ENCODE data around the gene FBL.
"Not testable (repeated sequence)": the region's sequence is repeated elsewhere in the genome, so short reads cannot be mapped to it uniquely, and the experiment has no call there.

FBL gene

DNA sequence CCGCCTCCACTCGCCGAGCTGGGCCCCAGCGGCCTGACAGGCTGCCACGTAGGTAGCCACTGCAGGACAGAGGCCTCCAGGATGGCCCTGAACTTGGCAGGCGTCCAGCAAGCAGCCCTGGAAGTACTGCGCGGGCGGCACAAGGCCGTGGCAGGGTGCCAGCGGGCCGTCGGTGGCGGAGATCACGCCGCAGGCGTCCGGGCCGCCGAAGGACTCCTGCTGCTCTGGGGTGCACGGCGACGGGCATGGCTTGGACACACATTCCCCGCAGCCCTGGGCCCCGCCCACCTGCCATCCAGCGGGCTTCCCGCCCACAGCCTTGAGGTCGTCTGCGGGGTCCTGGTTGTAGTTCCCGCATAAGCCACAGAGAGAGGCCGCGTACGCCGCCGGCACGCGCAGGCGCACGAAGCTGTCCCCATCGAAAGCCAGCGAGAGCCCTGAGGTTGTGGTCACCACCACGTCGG is 29.3 kb upstream of the FBL start:
- not testable (repeated sequence) for DNase-seq

DNA sequence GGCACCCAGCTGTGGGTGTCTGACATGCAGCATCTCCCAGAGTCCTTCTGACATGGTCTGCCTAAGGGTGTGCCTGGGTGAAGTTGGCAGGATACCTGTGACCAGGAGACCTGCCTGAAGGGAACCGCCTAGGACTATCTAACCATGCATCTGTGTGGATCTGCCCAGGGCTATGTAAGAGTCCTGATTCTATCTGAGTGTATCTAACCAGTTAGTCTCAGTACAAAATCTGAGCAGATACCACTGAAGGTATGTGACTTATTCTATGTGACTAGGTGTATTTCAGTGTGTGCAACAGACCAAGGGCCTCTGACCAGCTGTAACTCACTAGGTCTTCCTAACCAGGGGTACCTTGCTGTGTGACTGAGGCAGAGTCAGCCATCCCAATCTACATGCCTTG is 28.2 kb upstream of the FBL start:
- no peak for DNase-seq

DNA sequence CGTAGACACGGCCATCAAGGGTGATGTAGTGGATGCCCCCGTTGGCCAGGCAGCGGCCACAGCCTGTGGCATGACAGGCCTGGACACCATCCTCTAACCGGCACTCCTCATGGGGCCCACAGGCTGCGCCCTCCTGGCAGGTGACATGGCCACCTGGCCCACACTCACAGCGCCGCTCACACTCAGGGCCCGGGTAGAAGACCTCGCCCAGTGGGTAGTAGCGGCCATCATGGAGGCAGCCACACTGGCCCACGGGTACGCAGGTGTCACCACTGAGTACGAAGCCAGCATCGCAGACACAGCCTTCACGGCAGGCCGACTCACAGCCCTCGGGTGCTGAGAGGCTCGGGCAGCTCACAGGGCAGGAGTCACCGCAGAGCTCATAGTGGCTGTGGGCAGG is 27.2 kb upstream of the FBL start:
- no peak for DNase-seq

DNA sequence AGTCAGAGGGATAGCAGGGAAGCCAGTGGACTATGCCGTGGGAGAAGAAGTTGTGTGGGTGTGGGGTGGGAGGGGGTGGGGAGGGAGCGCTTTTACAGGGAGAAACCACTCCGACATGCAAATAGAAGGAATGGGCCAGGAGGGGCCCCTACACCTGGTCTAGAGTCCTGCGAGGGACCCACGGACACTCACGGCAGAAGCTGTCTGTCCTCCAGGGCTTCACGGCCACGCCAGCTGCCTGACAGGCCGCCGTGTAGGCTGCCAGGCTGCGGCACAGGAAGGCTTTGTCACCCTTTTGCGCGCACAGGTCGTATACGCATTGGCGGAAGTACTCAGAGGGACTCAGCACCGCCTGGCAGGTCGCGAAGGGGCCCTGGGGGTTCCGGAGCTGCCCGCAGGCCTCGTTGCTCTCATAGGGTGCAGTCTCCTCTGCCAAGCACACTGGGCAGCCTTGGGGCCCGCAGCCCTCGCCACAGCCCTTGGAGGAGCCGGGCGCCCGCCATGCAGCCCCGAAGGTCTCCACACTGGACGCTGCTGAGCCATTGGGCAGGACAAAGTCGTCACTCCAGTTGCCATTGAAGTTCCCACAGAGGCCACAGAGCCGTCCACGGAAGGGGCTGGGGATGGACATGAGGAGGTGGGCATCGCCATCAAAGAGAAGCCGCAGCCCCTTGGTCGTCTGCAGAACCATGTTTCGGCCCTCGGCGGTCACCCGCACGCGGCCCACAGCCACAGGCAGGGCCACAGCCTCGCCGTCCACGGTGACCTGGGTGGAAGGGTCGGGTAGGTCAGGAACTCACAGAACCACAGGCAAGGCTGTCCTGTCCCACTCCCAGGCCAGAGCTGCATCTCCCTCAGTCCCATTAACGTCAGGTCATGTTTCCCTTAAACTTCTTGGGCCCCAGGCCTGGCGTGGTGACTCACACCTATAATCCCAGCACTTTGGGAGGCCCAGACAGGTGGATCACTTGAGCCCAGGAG is 26.0 kb upstream of the FBL start:
- DNase-seq: no peak

DNA sequence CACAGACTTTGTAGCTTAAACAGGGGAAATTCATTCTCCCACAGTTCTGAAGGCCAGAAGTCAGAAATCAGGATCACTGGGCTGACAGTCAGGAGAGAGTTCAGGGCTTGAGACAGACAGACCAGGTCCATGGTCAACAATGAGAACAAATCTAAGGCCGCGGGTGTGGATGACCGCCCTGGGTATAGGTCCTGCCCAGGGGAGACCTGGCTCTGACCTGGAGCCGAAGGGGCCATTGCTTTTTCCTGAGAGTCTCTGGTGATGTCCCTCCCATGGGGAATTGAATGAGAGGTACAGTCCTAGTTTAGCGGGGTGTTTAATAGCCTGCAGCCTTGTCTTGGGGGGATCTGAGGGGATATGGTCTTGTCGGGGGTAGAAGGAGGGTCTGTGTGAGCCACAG is 25.2 kb upstream of the FBL start:
- DNase-seq: no peak

DNA sequence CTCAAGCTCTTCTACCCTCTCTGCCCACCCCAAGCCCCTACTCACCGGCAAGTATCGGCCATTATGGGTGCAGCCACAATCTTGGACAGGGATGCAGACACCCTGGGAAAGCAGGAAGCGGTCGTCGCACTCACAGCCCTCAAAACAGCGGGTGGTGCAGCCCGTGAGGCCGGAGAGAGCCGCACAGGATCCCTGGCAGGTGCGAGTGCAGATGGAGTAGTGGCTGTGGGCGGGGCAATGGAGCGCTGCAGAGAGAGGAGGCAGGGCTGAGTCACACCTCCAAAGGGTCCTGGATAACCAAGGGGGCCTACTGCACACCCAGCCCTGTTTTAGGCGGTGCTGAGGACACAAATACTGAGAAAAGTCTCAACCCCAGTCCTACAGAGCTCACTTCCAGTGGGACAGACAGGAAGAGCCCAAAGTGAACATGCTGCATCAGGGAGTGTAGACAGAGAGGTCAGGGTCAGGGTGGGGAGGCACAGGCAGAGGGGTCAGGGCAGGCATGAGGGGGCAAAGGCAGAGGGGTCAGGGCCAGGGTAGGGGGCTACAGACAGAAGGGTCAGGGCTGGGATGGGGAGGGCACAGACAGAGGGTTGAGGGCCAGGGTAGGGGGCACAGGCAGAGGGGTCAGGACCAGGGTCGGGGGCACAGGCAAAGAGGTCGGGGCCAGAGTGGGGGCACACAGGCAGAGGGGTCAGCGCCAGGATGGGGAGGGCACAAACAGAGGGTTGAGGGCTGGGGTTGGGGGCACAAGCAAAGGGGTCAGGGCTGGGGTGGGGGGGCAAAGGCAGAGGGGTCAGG is 24.2 kb upstream of the FBL start:
- DNase-seq: no peak

DNA sequence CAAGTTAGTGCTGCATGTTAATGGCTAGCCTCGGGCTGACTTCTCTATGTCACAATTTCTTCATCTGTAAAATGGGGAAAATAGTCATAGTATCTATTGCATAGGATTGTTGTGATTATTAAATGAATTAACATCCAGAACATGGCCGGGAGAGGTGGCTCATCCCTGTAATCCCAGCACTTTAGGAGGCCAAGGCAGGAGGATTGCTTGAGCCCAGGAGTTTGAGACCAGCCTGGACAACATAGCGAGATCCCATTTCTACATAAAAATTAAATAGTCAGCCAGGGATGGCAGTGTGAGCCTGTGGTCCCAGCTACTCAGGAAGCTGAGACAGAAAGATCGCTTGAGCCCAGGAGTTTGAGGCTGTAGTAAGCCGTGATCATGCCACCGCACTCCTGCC is 21.8 kb upstream of the FBL start:
- DNase-seq: no peak

DNA sequence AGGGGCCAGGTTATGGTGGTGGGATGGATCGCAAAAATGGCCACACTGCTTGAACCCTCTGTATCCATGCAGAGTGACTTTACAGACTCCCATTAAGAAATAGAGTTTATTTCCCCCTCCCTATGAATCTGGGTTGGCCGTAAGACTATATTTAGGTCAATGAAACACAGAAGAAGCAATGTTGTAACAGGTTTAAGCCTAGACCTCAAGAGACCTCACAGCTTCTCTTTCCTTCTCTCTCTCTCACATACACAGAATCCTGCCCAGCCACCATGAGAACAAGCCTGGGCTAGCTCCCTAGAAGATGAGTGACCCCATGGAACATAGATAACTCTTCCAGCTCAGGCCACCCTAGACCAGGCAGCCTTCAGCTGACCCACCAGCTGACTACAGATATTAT is 21.0 kb upstream of the FBL start:
- DNase-seq: no peak

DNA sequence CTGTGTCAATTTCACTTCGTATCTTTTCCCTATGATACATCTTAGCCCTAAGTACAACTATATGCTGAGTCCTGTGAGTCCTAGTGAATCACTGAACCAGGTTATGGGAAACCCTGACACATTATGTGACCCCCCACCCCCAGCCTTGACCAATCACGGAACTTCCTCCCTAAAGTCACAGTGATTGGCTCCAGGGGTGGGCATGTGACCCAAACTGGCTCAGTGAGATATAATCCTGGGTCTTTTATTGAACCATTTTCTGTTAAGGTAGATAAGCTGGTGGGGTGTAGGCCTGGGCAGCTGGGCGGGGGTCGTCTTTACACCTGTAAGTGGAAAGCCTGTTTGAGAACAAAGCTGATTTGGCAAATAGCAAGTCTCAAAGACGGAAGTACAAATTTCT is 19.8 kb upstream of the FBL start:
- no peak for DNase-seq

DNA sequence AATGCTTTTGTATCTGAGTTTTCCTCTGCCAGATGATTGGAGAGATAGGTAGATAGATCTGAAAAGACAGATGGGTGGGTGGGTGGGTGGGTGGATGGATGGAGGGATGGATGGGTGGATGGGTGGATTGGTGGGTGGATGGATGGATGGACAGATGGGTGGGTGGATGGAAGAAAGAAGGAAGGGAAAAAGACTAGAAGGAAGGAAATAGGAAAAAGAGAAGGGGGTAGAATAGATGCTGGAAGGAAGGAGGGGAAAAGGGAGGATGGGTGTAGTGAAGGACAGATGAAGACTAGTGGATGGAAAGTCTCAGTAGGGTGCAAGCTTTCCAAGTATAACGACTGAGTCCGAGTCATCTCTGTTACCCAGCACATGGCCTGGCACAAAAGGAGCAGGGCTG is 19.0 kb upstream of the FBL start:
- no peak for DNase-seq

DNA sequence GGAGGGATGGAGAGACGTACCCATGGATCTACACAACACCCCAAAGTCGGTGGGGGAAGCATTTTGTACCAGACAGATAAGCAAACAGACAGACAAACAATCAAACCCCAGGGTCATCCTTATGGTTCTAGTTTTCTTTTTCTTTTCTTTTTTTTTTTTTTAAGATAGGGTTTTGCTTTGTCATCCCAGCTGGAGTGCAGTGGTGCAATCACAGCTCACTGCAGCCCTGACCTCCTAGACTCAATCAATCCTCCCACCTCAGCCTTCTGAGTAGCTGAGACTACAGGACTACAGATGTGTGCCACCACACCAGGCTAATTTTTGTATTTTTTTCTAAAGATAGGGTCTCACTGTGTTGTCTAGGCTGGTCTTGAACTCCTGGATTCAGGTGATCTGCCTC is 17.9 kb upstream of the FBL start:
- no peak for DNase-seq

DNA sequence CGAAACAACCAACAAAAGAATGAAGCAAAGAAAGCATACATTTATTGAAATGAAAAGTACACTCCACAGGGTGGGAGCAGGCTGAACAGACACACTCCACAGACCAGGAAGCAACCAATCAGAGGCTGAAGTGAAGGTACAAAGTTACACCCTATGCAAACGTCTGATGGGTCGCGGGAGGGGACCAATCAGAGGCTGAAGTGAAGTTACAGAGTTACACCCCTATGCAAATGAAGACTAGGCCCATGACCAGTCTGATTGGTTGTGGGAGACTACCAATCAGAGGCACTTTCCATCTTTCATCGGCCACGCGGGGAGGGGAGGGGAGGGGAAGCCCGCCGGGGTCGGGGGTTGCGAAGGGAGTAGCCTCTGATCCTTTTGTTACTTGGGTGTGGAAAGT is 12.4 kb upstream of the FBL start:
- peak; percentile 85 for DNase-seq

DNA sequence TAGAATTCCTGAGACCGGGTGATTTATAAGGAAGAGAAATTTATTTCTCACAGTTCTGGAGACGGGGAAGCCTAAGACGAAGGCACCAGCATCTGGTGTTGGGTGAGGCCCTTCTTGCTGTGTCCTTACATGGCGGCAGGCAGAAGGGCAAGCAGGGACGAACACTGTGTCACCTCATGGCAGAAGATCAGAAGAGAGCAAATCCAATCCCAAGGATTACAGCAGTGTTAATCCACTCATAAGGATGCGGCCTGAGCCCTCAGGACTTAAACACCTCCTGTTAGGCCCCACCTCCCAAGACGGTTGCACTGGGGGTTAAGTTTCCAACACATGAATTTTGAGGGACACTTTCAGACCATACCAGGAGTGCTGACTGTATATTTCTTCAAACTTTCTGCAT is 6.7 kb upstream of the FBL start:
- no peak for DNase-seq

DNA sequence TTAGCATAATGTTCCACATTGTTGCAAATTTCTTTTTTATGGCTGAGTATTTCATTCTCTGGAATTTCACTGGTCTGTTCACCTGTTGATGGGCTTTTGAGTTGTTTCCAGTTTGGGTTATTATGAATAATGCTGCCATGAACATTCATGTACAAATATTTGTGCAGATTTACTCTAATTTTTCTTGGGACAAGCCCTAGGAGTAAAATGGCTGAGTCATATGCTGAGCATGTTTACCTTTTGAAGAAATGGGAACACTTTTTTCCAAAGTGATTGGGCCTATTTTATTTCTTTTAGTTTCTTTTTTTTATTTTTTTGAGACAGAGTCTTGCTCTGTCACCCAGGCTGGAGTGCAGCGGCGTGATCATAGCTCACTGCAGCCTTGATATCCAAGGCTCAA is 4.7 kb upstream of the FBL start:
- DNase-seq: no peak

DNA sequence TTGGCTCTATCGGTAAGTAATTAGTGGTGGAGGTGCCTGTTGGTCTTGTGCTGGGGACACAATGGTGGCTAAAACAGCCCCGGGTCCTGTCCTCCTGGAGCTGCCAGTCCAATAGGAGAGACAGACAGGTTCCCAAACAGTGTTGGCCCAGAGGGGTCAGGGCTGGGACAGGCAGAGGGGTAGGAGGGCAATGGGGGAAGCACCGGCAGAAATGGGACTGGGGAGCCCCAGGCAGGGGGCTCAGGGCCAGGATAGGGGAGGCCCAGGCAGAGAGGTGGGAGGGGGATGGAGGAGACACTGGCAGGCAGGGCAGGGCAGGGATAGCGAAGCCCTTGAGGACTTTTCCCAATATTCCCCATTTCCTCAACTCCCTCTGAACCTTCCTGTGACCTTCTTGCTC is 2.2 kb upstream of the FBL start:
- no peak for DNase-seq

DNA sequence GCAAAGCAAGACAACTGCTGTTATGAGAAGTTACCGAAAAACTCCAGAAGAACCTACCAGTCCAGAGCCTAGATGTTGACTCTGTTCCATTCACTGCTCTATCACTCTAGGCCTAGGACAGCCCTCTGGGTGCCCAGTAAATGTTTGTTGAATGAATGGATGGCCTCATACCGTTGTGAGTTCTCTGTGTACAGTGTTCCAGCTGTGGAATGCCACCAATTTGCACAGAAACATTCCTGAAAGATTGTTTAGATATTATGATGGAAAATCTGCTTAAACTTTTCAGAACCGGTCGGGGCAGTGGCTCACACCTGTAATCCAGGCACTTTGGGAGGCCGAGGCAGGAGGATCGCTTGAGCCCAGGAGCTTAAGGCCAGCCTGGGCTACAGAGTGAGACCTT is 1.3 kb upstream of the FBL start:
- no peak for DNase-seq

DNA sequence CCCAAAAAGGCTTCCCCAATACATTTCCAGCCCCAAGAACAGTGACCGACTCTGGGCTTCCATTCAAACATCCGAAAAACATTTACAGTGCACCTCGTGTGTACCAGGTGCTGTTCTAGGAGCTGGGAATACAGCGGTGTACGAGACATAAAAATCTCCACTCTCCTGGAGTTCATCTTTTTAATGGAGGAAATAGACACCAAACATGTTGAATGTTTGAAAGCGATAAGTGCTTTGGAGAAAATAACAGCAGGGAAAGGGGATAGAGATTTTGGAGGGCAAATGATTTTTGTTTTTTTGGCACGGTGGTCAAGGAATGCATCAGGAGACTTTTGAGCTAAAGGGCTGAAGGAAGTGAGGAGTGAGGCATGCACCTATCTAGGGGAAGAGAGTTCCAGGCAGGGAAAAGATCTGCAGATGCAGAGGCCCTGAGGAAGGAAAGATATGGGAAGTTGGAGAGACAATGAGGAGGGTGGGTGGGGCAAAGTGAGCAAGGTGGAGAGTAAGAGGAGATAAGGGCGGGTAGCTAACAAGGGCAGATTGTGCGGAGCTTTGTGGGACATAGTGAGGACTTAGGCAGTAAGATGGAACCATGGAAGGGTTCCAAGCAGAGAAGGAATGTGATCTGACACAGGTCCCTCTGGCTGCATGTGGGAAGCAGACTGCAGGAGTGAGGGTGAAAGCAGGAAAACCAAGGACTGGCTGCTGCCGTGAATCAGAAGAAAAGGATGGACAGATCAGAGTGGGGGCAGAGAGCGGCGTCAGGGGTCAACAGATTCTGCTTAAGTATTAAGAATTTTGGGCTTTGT is 703 bp upstream of the FBL start:
- DNase-seq: no peak

DNA sequence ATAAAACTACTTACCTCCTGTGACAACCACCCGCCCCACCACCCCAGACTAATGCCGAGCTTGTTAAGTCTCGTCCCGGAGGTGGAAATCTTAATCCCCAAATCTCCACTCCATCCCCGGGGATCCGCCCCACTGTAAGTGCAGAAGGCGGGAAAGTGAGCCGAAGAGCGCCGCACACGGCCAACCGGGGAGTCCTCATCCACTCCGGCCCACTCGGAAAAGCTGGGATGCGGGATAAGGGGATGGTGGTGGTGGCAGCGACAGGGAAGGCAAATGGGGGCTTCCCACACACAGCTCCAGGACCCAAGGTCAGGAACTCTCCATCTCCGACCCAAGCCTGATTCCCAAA is 621 bp downstream of the FBL start:
- no peak for DNase-seq

DNA sequence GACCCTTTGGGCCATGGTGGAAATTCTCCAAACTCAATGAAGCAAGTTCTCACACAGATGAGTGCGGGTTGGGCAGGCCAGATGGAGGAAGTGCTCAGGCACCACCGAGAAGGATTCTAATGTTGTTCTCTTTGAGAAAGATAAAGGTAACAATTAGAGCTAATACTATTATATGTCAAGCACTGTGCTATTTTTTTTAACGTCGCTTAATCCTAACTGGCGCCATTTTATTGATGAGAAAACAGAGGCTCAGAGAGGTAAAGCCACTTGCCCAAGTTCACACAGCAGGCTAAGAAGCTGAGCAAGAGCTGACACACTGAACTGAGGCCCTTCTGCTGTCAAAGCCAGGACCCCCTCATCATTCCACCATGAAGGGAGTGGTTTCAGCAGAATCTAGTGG is 1.0 kb downstream of the FBL start:
- DNase-seq: no peak

DNA sequence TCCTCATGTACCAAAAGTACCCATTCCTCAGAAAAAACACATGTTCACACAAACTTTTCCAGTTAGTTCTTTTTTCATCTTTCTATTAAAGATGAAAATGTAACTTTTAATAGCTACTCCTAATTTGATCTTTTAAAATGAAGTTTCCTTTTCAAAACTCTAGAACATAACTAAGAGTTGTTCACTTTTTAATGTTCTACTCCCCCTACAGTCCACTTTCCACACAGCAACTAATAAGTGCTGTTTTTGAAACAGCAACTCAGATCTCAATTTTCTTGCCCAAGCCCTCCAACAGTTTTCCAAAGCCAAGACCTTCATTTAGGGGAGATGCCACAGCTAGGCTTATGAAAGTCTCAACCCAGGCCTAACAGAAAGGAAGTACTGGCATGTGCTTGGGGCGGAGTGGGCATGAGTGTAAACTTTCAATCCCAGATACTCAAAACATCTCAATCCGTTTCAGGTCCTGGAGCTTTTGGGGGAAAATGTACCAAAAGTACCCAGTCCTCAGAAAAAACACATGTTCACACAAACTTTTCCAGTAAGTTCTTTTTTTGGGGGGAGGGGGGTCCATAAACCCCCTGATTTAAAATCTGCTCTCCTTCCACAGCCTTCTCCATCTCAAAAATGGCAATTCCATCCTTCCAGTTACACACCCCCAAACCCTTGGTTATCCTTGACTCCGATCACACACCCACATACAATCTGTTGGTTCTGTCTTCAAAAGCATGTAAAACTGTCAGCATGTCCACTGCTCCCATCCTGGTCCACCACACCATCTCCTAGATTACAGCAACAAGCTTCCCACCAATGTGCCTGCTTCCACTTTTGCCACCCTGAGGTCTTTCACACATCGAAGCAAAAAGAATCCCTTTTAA is 2.0 kb downstream of the FBL start:
- DNase-seq: peak; percentile 76

DNA sequence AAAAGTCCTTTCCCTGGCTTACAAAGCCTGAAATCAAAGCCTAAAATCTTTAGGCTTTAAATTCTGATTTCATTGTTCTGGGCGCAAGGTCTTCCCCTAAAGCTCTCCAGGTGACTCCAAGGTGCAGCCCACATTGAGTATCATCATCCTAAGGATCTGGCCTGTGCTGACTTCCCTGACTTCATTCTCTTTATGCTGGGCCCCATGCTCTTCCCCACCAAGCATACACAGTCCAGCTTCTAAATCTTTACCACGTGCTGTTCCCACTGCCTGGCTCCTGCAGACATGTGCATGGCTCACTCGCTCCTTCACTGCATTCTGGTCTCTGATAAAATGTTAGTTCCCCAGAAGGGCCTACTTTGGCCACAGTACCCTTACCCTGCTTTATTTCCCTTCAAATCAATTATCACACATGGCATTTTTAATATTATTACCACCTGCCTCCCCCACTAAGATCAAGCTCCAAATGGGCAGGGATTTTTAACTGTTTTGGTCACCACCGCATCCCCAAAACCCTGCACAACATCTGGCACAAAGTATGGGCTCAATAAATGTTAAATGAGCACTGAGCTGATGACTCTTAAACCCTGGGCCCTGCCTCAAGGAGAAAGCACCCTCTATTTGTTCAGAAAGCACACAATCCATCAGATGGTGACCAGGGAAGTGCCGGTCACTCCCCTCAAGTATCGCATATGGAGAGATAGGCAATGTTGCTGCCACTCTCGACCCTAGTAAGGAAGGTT is 3.3 kb downstream of the FBL start:
- DNase-seq: no peak

DNA sequence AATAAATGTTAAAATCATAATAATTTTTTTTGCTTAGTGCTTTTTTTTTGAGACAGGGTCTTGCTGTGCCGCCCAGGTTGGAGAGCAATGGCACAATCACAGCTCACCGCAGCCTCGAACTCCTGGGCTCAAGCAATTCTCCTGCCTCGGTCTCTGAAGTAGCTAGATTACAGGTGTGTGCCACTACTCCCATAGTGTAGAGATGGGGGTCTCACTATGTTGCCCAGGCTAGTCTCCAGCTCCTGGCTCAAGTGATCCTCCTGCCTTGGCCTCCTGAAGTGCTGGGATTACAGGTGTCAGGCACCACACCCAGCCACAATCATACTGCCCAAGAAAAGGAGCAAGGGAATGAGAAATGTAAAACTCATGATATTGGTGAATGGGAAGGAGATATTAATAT is 5.1 kb downstream of the FBL start:
- DNase-seq: no peak

Measured in CD4-positive, alpha-beta T cell treated with Interleukin-17A for 1 hour (primary cell).